Endothelial cell of umbilical vein (primary cell): ENCODE data around the gene DERA.

ENCODE experiments used
- EZH2 ChIP-seq: IDR thresholded peaks from 2 replicates; pipeline ENCODE4 v1.6.1; 2012; ENCODE audit warnings: borderline replicate concordance, low read depth, mild to moderate bottlenecking, moderate library complexity, low read length, inconsistent platforms; ENCODE audit not compliant: severe bottlenecking
- FOS ChIP-seq: IDR thresholded peaks from 2 replicates; pipeline ENCODE4 v1.6.1; 2011; ENCODE audit warnings: mild to moderate bottlenecking, low read length, moderate library complexity, borderline replicate concordance; ENCODE audit not compliant: insufficient read depth
- GATA2 ChIP-seq: IDR thresholded peaks from 2 replicates; pipeline ENCODE4 v1.7.0; 2011; ENCODE audit warnings: low read depth, mild to moderate bottlenecking, moderate library complexity, mixed read lengths, low read length; ENCODE audit not compliant: insufficient read length, insufficient read depth
- MYC ChIP-seq: IDR thresholded peaks from one replicate; pipeline ENCODE4 v1.6.1; 2011; ENCODE audit warnings: mild to moderate bottlenecking, low read depth, low read length
- POLR2A ChIP-seq: IDR thresholded peaks from 2 replicates; pipeline ENCODE4 v1.6.1; 2012; ENCODE audit warnings: low read depth, mild to moderate bottlenecking, control low read depth, low read length
- POLR2AphosphoS5 ChIP-seq: IDR thresholded peaks from 2 replicates; pipeline ENCODE4 v1.6.1; 2012; ENCODE audit warnings: low read depth, mild to moderate bottlenecking, control low read depth, low read length, moderate library complexity; ENCODE audit not compliant: insufficient read depth
- TF ChIP-seq, protein P1 (sequence below), 2 donors: IDR thresholded peaks; 1 replicate in 1 of 2; 2 replicates in 1 of 2; pipeline ENCODE4 v1.5.1; 2011; ENCODE audit warnings: low read length in 2 of 2, mild to moderate bottlenecking in 2 of 2, moderate library complexity in 2 of 2, control low read depth in 1 of 2, inconsistent platforms in 1 of 2, low read depth in 1 of 2; ENCODE audit not compliant: insufficient read depth in 1 of 2; ENCODE audit errors: extremely low read depth in 1 of 2
- TF ChIP-seq, protein P2 (sequence below): IDR thresholded peaks from 2 replicates; pipeline ENCODE4 v1.6.1; 2011; ENCODE audit not compliant: insufficient read depth, insufficient read length

DNA sequence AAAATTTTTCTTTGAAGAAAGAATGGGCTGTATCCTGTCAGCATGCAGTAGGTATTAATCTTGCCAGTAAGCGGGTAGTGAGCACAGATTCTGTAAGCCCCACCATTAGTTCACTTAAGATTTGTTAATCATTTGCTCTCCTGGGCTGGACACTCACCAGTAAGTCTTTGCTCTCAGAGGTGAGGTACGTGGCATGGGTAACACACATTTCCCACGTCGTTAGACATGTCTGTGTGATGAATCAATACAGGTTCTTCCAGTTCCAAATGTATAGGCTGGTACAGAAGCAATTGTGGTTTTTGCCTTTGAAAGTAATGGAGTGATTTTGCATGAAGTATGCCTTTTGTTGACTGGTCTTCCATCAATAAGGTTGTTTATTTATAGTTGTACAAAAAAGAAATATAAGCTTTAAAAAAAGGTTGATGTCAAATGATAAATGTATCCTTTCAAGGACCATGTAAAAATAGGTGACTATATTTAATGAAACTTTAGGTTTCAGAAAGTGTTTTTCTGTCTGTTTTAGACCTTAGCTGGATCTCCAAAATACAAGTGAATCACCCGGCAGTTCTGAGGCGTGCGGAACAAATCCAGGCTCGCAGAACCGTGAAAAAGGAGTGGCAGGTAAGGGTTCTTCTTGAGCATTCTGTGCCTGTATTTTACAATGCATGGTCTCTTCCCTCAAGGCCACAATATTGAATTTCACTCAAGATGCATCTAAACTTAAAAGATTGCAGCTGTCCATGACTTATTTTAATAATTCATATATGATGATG is 45.5 kb downstream of the DERA start:
- TF ChIP-seq POLR2AphosphoS5 (no peak), EZH2 (no peak), POLR2A (no peak), MYC (no peak), GATA2 (no peak), FOS (no peak)
- TF ChIP-seq, protein P1, sequence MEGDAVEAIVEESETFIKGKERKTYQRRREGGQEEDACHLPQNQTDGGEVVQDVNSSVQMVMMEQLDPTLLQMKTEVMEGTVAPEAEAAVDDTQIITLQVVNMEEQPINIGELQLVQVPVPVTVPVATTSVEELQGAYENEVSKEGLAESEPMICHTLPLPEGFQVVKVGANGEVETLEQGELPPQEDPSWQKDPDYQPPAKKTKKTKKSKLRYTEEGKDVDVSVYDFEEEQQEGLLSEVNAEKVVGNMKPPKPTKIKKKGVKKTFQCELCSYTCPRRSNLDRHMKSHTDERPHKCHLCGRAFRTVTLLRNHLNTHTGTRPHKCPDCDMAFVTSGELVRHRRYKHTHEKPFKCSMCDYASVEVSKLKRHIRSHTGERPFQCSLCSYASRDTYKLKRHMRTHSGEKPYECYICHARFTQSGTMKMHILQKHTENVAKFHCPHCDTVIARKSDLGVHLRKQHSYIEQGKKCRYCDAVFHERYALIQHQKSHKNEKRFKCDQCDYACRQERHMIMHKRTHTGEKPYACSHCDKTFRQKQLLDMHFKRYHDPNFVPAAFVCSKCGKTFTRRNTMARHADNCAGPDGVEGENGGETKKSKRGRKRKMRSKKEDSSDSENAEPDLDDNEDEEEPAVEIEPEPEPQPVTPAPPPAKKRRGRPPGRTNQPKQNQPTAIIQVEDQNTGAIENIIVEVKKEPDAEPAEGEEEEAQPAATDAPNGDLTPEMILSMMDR (IDR thresholded peaks at IDR 0.05; ENCODE audit: extremely low read depth in 1 of 2, insufficient read depth in 1 of 2, low read depth in 1 of 2, low read length in 2 of 2), result no peak
- TF ChIP-seq, protein P2, sequence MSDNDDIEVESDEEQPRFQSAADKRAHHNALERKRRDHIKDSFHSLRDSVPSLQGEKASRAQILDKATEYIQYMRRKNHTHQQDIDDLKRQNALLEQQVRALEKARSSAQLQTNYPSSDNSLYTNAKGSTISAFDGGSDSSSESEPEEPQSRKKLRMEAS, result no peak
